Measurements from ENCODE around the gene FGD1.

- TF ChIP-seq CTCF (IDR thresholded peaks at IDR 0.05) (no peak), POLR2AphosphoS5 (IDR thresholded peaks at IDR 0.05) (no peak), POLR2A (IDR thresholded peaks at IDR 0.05) (no peak)
Observed at GRCh38 chrX:54473993-54474859, 21.8 kb downstream of the FGD1 start.

All from transverse colon (tissue), 4 donors.